Measurements from ENCODE around the gene RGS5. TPM values are rescaled to one million over a fixed set of nuclear protein-coding genes. Genes with fewer than 3 reads are reported as not detected.

Gene RGS5
- total RNA-seq, 1 donor from 2014 or later: 448 TPM

DNA sequence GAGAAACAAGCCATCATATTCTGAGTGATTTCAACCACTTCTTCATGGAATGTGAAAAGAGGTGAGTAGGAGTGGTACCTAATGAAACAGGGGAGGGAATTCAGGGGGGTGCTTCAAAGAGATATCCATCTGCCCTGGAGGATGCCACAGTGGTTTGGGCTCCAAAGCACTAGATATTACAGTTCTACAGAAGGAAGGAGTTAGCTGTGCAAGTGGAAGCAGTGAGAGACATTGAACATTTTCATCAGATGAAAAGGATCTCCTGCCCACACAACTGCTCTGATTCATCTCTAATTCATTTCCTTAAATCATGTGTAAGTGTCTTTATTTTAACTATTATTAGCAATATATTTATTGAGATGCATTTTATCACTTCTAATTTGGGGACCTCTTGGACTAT is 2.8 kb upstream of the RGS5 start:
- H3K27ac Mint-ChIP-seq (ENCODE audit: unreplicated experiment): no peak overlapping the region
- H3K36me3 Mint-ChIP-seq (ENCODE audit: low read depth): no peaks in the 10 kb centered on the region
- no peaks in the 10 kb centered on the region for H3K9me3 Mint-ChIP-seq (ENCODE audit: low read depth)
- no peaks in the 10 kb centered on the region for H3K27me3 Mint-ChIP-seq (ENCODE audit: low read depth)
- H3K4me1 Mint-ChIP-seq (ENCODE audit: low read depth): peaks cover 39% of the 10 kb centered on the region
- DNase-seq (ENCODE audit: low spot score): no peak
- H3K4me3 Mint-ChIP-seq (ENCODE audit: unreplicated experiment): no peak overlapping the region
- TF ChIP-seq, protein P1, sequence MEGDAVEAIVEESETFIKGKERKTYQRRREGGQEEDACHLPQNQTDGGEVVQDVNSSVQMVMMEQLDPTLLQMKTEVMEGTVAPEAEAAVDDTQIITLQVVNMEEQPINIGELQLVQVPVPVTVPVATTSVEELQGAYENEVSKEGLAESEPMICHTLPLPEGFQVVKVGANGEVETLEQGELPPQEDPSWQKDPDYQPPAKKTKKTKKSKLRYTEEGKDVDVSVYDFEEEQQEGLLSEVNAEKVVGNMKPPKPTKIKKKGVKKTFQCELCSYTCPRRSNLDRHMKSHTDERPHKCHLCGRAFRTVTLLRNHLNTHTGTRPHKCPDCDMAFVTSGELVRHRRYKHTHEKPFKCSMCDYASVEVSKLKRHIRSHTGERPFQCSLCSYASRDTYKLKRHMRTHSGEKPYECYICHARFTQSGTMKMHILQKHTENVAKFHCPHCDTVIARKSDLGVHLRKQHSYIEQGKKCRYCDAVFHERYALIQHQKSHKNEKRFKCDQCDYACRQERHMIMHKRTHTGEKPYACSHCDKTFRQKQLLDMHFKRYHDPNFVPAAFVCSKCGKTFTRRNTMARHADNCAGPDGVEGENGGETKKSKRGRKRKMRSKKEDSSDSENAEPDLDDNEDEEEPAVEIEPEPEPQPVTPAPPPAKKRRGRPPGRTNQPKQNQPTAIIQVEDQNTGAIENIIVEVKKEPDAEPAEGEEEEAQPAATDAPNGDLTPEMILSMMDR (IDR thresholded peaks at IDR 0.05): no peak

DNA sequence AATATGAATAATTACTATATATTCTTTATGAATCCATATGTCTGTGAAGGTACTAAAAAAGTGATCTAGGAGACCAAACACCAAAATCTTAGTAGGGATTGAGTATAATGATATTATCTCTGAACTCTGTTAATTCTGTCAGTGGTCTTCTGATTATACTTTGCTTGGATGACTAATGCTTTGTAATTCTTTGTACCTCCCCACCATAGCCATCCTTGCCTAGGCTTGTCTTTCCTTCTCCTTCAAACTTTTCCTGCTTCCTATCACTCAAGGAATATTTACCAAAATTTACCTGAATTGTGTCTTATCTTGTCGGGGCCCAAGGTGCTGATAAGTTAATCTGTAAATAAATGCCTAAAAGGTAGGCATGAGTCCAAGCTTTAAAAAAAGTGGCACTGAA is 845 bp upstream of the RGS5 start:
- TF ChIP-seq, protein P1 (IDR thresholded peaks at IDR 0.05): no peak
- no peak overlapping the region for H3K4me3 Mint-ChIP-seq (ENCODE audit: unreplicated experiment)
- H3K27me3 Mint-ChIP-seq (ENCODE audit: low read depth): no peaks in the 10 kb centered on the region
- H3K27ac Mint-ChIP-seq (ENCODE audit: unreplicated experiment): peak overlapping the region; percentile 67
- no peak for DNase-seq (ENCODE audit: low spot score)
- H3K4me1 Mint-ChIP-seq (ENCODE audit: low read depth): peaks cover 54% of the 10 kb centered on the region
- no peaks in the 10 kb centered on the region for H3K9me3 Mint-ChIP-seq (ENCODE audit: low read depth)
- no peaks in the 10 kb centered on the region for H3K36me3 Mint-ChIP-seq (ENCODE audit: low read depth)

DNA sequence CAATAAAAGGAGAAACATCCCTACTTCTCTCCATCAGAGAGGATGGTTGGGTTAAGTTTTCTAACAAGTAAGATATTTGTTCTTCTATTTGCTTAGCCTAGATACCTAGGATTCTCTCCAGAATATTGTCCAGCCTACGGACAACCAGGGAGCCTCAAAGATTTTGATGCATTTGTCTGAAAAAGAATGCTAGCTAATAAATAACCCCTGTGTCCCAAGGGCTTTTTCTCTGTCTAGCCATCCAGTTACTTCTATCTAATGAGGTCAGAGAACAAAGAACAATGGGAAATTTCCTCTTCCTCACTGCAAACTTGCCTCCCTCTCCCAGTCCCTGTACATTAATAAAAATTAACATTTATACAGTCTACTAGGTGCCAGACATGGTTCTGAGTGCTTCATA is 810 bp downstream of the RGS5 start:
- H3K27ac Mint-ChIP-seq (ENCODE audit: unreplicated experiment): peak overlapping the region; percentile 89
- H3K4me3 Mint-ChIP-seq (ENCODE audit: unreplicated experiment): peak overlapping the region; percentile 69
- peaks cover 67% of the 10 kb centered on the region for H3K4me1 Mint-ChIP-seq (ENCODE audit: low read depth)

DNA sequence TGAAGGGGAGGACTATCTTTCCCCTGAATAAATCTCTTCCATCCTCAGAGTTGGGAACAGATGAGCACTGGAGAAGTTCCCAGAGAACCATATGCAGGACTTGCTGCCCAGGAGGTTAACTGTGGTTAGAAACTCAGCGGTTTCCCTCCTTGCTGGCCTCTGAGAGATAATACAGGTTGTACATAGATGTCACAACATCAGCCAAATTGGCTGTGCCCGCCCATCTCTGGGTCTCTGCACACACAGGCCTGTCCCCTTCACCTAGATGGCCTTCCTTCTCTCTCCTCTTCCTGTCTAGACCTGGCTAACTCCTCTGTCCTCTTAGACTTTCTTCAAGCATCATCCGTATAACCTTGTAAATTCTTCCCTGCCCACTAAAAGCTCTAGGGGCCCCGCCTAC is 5.7 kb downstream of the RGS5 start:
- no peaks in the 10 kb centered on the region for H3K27me3 Mint-ChIP-seq (ENCODE audit: low read depth)
- TF ChIP-seq, protein P1 (IDR thresholded peaks at IDR 0.05): no peak
- H3K9me3 Mint-ChIP-seq (ENCODE audit: low read depth): no peaks in the 10 kb centered on the region
- no peak overlapping the region for H3K27ac Mint-ChIP-seq (ENCODE audit: unreplicated experiment)
- no peak overlapping the region for H3K4me3 Mint-ChIP-seq (ENCODE audit: unreplicated experiment)
- peaks cover 54% of the 10 kb centered on the region for H3K4me1 Mint-ChIP-seq (ENCODE audit: low read depth)
- no peak for DNase-seq (ENCODE audit: low spot score)
- peaks cover 4% of the 10 kb centered on the region for H3K36me3 Mint-ChIP-seq (ENCODE audit: low read depth)

More for the DNA sequence above, 810 bp downstream of the RGS5 start:
- Mint-ChIP-seq H3K27me3 (ENCODE audit: low read depth) (no peaks in the 10 kb centered on the region), H3K36me3 (ENCODE audit: low read depth) (no peaks in the 10 kb centered on the region), H3K9me3 (ENCODE audit: low read depth) (no peaks in the 10 kb centered on the region)
- no peak for DNase-seq (ENCODE audit: low spot score)
- TF ChIP-seq, protein P1 (IDR thresholded peaks at IDR 0.05): no peak

DNA sequence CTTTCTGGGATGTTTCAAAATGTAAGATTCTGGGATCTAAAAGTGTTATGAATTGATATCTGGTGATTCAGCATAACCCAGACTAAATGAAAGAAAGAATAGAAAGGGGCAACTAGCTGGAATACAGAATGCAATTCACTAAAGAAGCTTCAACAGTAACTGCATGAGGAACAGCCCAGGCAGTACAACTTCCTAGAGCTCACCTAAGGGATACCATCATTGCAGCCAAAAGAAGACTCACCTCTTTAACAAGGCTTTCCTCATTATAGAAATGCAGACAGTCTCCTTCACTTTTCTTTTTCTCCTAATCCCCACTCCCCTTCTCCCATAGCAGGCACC is 6.3 kb downstream of the RGS5 start:
- no peaks in the 10 kb centered on the region for H3K9me3 Mint-ChIP-seq (ENCODE audit: low read depth)
- H3K36me3 Mint-ChIP-seq (ENCODE audit: low read depth): peaks cover 4% of the 10 kb centered on the region
- H3K27ac Mint-ChIP-seq (ENCODE audit: unreplicated experiment): peak overlapping the region; percentile 3
- H3K27me3 Mint-ChIP-seq (ENCODE audit: low read depth): no peaks in the 10 kb centered on the region
- TF ChIP-seq, protein P1 (IDR thresholded peaks at IDR 0.05): no peak
- no peak overlapping the region for H3K4me3 Mint-ChIP-seq (ENCODE audit: unreplicated experiment)
- DNase-seq (ENCODE audit: low spot score): no peak
- peaks cover 49% of the 10 kb centered on the region for H3K4me1 Mint-ChIP-seq (ENCODE audit: low read depth)
